GM10266 (cell line): ENCODE data around the gene SLC8A2.

Experiments used
- DNase-seq: peaks from one replicate; pipeline ENCODE4 v3.0.0; 2012; ENCODE audit errors: extremely low spot score
- CTCF ChIP-seq: IDR thresholded peaks from 2 replicates; pipeline ENCODE4 v1.5.1; 2012; ENCODE audit warnings: mild to moderate bottlenecking, low read depth; ENCODE audit not compliant: control insufficient read depth, insufficient read depth; ENCODE audit errors: missing control alignments

Gene SLC8A2

GRCh38 chr19:47434088-47434487 lies 37.6 kb downstream of the SLC8A2 start:
- no peak for DNase-seq
- TF ChIP-seq CTCF = no peak

GRCh38 chr19:47433121-47433520 lies 38.6 kb downstream of the SLC8A2 start:
- no peak for DNase-seq
- no peak for TF ChIP-seq CTCF

- no peak for TF ChIP-seq CTCF
- DNase-seq = no peak
Observed at GRCh38 chr19:47432499-47432898, 39.2 kb downstream of the SLC8A2 start.

- no peak for TF ChIP-seq CTCF
- DNase-seq = no peak
Observed at GRCh38 chr19:47432091-47432490, 39.6 kb downstream of the SLC8A2 start.

- peak; percentile 10 for TF ChIP-seq CTCF
- DNase-seq = no peak
Observed at GRCh38 chr19:47430041-47430802, 41.5 kb downstream of the SLC8A2 start.

GRCh38 chr19:47429140-47429793 lies 42.4 kb downstream of the SLC8A2 start:
- TF ChIP-seq CTCF = no peak
- no peak for DNase-seq
